Lower leg skin (tissue), 4 donors: ENCODE results near the gene RUNX1. TPM values are rescaled to one million over a fixed set of nuclear protein-coding genes. Genes with fewer than 3 reads are reported as not detected.

Experiments
- DNase-seq, 2 donors: peaks; one replicate each; pipeline ENCODE4 v3.0.0-alpha.2; 2019; ENCODE audit warnings: low spot score in 2 of 2
- H3K4me3 ChIP-seq: fragments of 200-600 bp; sonication (generic); 2 replicates; pipeline ENCODE4 v1.5.1; 2017; ENCODE audit warnings: mild to moderate bottlenecking, low read depth; ENCODE audit not compliant: poor library complexity, severe bottlenecking
- POLR2A ChIP-seq, 2 donors: fragments of 450-650 bp; IDR thresholded peaks; one replicate each; pipeline ENCODE4 v1.6.1; 2016 to 2017; ENCODE audit warnings: antibody characterized with exemption in 2 of 2, mild to moderate bottlenecking in 1 of 2, moderate library complexity in 1 of 2
- WGBS, 2 donors: methylation state at CpG; one replicate each; pipeline ENCODE4 v1.1.5; 2018; 5-methylcytosine and 5-hydroxymethylcytosine counted together
- intact Hi-C: fragments of 100-400 bp; cut with DNase I; formaldehyde crosslinking; loops from one replicate; pipeline ENCODE4 v1.15.0; 2023; ENCODE audit warnings: low total_unique reads
- total RNA-seq, 4 donors: library from RNA; depleted of rRNA; stranded (reverse); fragments of >200 nt; gene quantifications; one replicate each; pipeline ENCODE4 v1.1.0, GENCODE V29; 2016
- TF ChIP-seq, protein P1 (sequence below), 3 donors: fragments of 450-650 bp; IDR thresholded peaks; one replicate each; pipeline ENCODE4 v1.5.1; 2016; ENCODE audit warnings: antibody characterized with exemption in 3 of 3, mild to moderate bottlenecking in 3 of 3, moderate library complexity in 2 of 3

RUNX1 gene
- total RNA-seq, 4 donors from 2014 or later, result 7.3 to 29.1 (median 18.1) TPM

DNA sequence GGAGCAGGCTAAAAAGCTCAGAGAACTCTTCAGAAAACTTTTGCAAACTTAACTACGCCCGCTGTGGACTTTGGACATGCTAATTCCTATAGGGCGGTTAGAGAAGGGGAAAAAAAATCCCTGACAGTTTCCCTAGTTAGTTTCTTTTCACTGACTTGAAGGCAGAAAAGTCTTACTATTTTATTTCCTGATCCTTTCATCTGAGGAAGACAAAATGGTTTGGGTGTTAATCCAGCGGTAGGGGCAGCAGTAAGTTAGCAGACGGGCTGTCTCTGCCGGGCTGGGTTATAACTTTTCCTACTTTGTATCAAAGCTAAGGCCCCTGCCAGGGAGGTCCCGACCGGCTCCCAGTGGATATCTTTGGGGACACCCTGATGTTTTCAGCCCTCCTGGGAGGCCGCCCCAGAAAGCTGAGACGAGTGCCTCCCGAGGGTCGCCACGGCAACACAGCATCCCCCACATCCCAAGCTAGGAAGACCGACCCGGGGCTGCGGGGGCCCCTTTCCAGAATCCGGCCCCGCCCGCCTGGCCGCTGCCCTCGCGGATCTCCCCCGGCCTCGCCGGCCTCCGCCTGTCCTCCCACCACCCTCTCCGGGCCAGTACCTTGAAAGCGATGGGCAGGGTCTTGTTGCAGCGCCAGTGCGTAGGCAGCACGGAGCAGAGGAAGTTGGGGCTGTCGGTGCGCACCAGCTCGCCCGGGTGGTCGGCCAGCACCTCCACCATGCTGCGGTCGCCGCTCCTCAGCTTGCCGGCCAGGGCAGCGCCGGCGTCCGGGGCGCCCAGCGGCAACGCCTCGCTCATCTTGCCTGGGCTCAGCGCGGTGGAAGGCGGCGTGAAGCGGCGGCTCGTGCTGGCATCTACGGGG is 162.6 kb downstream of the RUNX1 start:
- peak overlapping the region; percentile 74 for H3K4me3 ChIP-seq
- intact Hi-C loops, result no loop called here
- DNase-seq, result peak in 1 of 2 donors; percentile 90
- WGBS, 2 donors, result 2 to 3% methylated on average over 37 to 52 of the region's 56 CpGs
- no peak for TF ChIP-seq POLR2A (IDR thresholded peaks at IDR 0.05)
- TF ChIP-seq, protein P1, sequence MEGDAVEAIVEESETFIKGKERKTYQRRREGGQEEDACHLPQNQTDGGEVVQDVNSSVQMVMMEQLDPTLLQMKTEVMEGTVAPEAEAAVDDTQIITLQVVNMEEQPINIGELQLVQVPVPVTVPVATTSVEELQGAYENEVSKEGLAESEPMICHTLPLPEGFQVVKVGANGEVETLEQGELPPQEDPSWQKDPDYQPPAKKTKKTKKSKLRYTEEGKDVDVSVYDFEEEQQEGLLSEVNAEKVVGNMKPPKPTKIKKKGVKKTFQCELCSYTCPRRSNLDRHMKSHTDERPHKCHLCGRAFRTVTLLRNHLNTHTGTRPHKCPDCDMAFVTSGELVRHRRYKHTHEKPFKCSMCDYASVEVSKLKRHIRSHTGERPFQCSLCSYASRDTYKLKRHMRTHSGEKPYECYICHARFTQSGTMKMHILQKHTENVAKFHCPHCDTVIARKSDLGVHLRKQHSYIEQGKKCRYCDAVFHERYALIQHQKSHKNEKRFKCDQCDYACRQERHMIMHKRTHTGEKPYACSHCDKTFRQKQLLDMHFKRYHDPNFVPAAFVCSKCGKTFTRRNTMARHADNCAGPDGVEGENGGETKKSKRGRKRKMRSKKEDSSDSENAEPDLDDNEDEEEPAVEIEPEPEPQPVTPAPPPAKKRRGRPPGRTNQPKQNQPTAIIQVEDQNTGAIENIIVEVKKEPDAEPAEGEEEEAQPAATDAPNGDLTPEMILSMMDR (IDR thresholded peaks at IDR 0.05), result no peak

DNA sequence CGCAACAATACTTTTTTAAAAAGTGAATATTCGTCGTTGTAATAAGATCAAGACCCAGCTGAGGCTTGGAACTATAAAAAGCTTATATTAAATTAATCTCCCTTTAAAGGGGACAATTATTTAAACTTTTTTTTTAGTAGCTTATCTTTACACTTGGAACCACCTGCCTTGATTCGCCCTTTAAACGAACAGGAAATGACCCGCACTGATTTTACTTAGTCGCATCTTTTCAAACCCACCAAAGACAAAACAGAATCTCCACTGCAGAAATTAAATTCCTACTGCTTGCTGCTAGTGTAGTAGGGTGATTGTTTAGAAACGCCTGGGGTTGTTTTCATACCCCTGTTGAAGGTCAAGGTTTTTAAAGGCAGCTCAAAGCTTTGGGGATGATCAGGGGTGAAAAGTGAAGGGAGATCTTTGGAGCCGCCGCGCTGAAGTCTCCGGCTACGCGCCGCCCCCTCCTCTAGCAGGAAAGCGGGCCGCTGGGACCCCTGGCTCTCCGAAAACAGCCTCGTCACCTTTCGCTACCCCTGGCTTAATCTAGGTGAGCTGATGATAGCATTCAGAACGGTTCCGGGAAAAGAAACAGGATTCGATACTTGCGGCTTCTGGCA is 163.4 kb downstream of the RUNX1 start:
- peak overlapping the region; percentile 74 for H3K4me3 ChIP-seq
- WGBS, 2 donors, result 18 to 29% methylated on average over 24 of the region's 24 CpGs
- DNase-seq, result no peak
- TF ChIP-seq POLR2A (IDR thresholded peaks at IDR 0.05), result no peak
- TF ChIP-seq, protein P1 (IDR thresholded peaks at IDR 0.05), result no peak
- intact Hi-C loops, result no loop called here

DNA sequence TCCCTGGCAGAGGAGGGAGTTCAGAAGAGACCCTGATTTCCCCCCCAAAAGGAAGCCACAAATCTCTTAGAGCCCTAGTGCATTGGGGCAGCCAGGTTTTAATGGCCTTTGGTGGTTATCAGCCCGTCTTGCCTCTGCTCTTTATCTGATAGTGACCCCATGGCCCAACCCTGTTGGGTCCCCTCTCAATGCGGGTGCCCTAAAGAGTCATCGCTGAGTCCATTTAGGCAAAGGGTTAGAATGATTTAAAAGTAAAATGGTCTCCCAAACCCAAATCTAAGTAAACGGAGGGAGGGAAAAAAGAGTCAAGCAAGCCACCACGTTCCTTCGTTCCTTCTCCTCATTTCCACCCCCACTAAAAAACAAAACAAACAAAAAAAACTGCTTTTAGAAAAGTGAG is 164.0 kb downstream of the RUNX1 start:
- DNase-seq, result no peak
- TF ChIP-seq, protein P1 (IDR thresholded peaks at IDR 0.05), result no peak
- TF ChIP-seq POLR2A (IDR thresholded peaks at IDR 0.05), result no peak
- 38 to 57% methylated on average over 6 of the region's 6 CpGs for WGBS, 2 donors
- peak overlapping the region; percentile 74 for H3K4me3 ChIP-seq
- intact Hi-C loops, result no loop called here

DNA sequence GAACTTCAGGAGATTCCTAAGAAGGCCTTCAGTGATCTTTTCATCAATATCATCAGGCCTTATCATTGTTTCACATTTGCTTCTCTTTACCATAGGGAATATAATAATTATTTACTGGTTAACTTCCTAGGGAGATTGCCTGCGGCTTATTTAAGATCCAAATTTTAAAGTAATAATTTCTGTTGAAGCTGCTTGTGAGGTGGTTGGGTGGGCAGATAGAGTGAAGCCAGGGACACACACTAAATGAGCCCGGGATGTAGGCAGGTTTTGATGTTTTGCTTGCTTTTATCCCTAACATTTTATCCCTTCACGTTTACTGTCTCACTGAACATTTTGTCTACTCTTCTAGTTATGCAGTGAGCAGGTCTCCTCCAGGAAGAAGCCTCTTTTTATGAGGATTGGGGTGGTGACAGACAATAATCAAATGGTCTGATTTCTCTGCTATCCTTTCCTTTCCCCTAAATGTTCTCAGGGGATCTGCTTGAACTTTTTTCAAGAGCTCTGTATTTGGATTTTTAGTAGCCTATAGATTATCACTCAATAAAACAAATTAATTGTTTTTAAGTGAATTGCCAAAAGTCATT is 164.7 kb downstream of the RUNX1 start:
- TF ChIP-seq POLR2A (IDR thresholded peaks at IDR 0.05), result no peak
- TF ChIP-seq, protein P1 (IDR thresholded peaks at IDR 0.05), result no peak
- 59 to 60% methylated on average over 3 of the region's 3 CpGs for WGBS, 2 donors
- no peak for DNase-seq
- intact Hi-C loops, result no loop called here
- H3K4me3 ChIP-seq, result no peak overlapping the region

DNA sequence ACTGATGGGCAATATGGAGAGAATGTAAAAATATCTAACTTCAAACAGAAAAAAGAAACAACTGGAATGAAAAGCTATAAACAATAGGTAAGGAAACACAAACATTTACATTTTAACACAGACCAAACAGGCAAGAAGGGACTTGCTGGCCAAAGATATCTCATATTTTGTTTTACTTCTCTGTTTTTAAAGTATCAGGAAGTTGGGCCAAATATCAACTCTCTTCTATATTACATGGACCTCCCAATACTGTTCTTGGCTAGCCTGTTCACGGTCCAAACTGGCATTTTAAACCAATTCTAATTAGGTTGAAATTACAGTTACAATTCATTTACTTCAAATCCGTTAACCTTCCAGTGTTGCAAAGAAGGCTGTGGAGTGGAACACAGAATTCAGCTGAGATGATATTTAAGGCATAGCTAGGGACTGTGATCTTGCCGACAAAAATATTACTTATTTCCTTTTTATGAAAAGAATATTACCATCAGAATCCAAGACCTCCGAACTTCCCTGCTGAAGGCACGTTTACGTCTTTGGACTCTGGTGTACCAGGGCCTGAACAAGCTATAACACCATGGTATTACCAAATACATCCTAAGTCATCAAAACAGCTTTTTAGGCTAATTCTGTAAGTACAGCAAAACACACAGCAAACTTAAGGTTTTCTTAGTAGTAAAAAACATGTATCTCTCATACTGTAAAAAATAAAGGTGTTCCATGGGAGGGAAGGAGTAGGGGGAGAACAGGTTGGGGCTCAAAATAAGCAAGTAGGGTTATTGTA is 165.4 kb downstream of the RUNX1 start:
- TF ChIP-seq, protein P1 (IDR thresholded peaks at IDR 0.05), result no peak
- no peak for TF ChIP-seq POLR2A (IDR thresholded peaks at IDR 0.05)
- DNase-seq, result no peak
- intact Hi-C loops, result no loop called here
- no peak overlapping the region for H3K4me3 ChIP-seq
- WGBS, 2 donors, result 69 to 77% methylated on average over 6 of the region's 6 CpGs
